Tibial nerve (tissue), 4 donors: ENCODE measurements around the gene SAFB.

Experiments used
- EP300 ChIP-seq, 2 donors: sonication (generic); formaldehyde crosslinking; IDR thresholded peaks; one replicate each; pipeline ENCODE4 v1.6.1; 2017; ENCODE audit warnings: antibody characterized with exemption in 2 of 2, mild to moderate bottlenecking in 1 of 2
- POLR2A ChIP-seq, 2 donors: fragments of 450-650 bp; IDR thresholded peaks; one replicate each; pipeline ENCODE4 v1.6.1; 2017; ENCODE audit warnings: antibody characterized with exemption in 2 of 2, mild to moderate bottlenecking in 2 of 2, moderate library complexity in 2 of 2
- TF ChIP-seq, protein P1 (sequence below), 5 experiments: fragments of 200-600 bp in 3 of 5; fragments of 450-650 bp in 2 of 5; sonication (generic) in 3 of 5; IDR thresholded peaks; one replicate each; pipeline ENCODE4 v1.5.1; 2016 to 2019; ENCODE audit warnings: antibody characterized with exemption in 5 of 5, mild to moderate bottlenecking in 3 of 5, moderate library complexity in 2 of 5

DNA sequence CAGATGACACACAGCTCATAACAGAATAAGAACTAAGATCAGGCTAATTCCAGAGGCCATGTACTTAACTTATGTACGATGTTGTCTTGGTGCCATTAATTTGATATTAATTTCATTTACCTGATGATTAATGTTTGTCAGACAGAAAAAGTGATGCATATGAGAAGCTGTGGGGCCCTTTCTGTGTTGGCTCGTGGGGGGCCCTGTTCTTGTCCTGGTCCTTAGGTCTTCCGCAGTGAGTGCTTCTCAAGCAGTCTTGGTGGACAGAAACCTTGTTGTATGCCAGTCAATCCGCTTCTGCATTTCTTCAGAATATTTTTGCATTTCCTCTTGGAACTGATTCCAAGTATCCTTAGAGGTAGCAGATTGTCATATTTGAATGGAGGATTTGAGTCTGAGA is 20.2 kb downstream of the SAFB start:
- TF ChIP-seq POLR2A (IDR thresholded peaks at IDR 0.05) (no peak), EP300 (IDR thresholded peaks at IDR 0.05) (no peak)
- TF ChIP-seq, protein P1, sequence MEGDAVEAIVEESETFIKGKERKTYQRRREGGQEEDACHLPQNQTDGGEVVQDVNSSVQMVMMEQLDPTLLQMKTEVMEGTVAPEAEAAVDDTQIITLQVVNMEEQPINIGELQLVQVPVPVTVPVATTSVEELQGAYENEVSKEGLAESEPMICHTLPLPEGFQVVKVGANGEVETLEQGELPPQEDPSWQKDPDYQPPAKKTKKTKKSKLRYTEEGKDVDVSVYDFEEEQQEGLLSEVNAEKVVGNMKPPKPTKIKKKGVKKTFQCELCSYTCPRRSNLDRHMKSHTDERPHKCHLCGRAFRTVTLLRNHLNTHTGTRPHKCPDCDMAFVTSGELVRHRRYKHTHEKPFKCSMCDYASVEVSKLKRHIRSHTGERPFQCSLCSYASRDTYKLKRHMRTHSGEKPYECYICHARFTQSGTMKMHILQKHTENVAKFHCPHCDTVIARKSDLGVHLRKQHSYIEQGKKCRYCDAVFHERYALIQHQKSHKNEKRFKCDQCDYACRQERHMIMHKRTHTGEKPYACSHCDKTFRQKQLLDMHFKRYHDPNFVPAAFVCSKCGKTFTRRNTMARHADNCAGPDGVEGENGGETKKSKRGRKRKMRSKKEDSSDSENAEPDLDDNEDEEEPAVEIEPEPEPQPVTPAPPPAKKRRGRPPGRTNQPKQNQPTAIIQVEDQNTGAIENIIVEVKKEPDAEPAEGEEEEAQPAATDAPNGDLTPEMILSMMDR (IDR thresholded peaks at IDR 0.05) = no peak
